Activated gamma-delta T cell treated with anti-CD3 and anti-CD28 coated beads, Interleukin-2, amount 50 U/mL, for 16 hours (primary cell): ENCODE results near the gene PRDM15.
A peak's percentile ranks its signal among the peaks of the same experiment; 100 is the strongest.

Experiments used
- DNase-seq: peaks from one replicate; pipeline ENCODE4 v3.0.0-alpha.2; 2020; ENCODE audit warnings: low read depth

PRDM15 gene

GRCh38 chr21:41823906-41824305 is 55.2 kb downstream of the PRDM15 start:
- DNase-seq, result no peak

- no peak for DNase-seq
Measured at GRCh38 chr21:41823166-41823565, 56.0 kb downstream of the PRDM15 start.

- DNase-seq, result no peak
Measured at GRCh38 chr21:41821756-41822431, 57.2 kb downstream of the PRDM15 start.

DNA sequence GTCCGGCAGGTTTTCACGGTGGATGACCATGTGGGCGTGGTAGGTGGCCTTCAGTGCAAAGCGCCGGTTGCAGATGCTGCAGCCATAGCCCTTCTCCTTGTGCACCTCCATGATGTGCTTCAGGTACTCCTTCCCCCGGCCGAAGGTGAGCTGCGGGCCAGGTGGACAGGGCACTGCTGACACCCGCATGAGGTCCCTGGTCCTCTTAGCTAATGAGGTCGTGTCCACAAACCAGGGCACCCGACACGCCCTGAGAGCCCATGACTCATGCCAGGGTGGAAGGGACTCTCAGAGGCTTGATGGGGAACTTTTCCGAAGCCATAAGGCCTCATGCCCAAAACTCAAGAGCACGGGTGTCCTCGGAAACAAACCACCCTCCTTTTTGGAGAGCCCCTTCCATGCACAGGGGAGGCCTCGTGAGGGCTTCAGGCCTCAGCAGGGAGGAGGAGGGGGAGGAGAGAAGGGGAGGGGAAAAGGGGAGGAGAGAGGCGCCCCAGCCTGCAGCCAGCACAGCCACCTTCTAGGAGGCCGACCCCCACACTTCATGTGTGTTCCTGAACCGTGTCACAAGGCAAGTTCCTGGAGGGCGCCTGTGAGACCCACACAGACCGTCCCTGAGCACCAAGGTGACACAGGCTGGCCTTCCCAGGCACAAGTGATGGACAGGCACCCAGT is 57.9 kb downstream of the PRDM15 start:
- no peak for DNase-seq

GRCh38 chr21:41820384-41821080 is 58.6 kb downstream of the PRDM15 start:
- no peak for DNase-seq

DNA sequence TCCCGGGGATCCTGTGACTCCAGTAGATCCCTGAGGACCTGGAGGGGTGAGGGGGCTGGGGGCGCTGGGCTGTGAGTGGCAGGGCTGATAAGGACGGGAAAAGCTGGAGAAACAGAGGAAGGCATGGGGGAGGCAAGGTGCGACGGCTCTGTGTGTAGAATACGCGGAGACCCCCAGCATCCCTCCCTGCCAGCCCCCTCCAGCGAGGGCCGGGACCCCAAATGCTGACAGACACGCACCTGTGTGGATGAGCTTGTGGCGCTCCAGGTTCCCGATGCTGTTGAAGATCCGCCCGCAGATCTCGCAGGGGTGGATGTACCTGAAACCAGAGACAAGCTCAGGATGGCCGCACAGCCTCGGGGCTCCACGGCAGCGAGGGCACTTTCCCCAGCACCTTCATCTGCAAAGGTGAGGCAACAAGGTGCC is 59.3 kb downstream of the PRDM15 start:
- DNase-seq, result no peak

GRCh38 chr21:41819236-41819855 is 59.8 kb downstream of the PRDM15 start:
- DNase-seq, result no peak

DNA sequence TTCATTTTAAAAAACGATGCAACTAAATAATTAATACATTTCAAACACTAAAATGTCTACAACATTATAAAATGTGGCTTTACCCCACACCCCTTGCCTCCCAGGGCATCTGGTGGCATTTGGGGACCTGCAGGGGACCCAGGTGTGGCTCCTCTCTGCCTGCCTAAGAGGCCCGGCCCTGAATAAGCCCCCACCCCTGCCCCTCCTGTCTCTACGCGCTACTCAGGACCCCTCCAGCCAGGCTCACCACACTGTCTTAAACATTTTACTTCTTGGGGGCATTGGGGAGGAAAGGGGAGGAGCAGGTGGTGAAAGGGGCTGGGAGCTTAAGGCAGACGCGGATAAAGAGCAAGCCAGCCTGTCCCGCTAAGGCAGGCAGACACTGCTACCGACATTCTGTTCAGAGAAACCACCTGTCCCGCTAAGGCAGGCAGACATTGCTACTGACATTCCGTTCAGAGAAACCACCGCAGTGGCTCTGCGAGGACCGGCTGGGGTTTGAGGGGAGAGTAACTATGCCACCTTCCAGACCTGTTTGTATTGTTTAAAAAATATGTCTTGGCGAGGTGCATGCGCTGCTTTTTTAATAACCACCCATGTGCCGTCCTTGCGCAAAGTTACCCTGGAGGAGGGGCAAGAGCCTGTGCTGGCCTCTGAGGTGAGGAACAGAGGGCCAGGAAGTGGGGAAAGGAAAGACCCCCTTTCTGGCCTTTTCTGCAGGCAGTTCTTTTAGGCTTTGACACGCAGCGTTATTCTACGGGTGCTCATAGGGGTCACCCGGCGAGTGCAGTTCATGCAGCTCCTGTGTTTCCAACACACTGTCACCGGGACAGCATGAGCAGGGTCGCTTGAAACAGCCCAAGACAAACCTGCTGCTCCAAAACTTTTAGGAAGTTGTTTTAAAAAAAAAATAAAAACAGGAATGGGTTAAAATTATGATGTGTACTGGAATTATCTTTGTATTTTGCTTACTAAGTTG is 61.0 kb downstream of the PRDM15 start:
- DNase-seq, result no peak

DNA sequence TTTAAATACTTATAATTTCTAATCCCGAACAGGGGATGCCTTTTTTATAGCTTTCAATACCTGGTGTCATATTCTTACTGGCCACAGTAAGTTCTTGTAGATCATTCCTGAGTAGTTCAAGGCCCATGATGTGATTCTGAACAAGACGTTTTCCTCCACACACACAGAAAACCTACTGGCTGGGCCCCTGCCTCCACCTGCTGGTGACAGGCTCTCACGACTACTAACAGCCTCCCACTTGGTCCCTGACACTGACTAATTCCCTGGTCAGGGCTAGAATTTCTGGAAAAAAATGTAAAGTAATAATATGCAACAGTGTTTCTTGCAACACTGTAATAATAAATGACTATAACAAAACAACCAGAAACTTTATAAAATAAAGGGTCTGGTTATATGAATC is 61.9 kb downstream of the PRDM15 start:
- no peak for DNase-seq

GRCh38 chr21:41816583-41817165 is 62.5 kb downstream of the PRDM15 start:
- peak; percentile 32 for DNase-seq

DNA sequence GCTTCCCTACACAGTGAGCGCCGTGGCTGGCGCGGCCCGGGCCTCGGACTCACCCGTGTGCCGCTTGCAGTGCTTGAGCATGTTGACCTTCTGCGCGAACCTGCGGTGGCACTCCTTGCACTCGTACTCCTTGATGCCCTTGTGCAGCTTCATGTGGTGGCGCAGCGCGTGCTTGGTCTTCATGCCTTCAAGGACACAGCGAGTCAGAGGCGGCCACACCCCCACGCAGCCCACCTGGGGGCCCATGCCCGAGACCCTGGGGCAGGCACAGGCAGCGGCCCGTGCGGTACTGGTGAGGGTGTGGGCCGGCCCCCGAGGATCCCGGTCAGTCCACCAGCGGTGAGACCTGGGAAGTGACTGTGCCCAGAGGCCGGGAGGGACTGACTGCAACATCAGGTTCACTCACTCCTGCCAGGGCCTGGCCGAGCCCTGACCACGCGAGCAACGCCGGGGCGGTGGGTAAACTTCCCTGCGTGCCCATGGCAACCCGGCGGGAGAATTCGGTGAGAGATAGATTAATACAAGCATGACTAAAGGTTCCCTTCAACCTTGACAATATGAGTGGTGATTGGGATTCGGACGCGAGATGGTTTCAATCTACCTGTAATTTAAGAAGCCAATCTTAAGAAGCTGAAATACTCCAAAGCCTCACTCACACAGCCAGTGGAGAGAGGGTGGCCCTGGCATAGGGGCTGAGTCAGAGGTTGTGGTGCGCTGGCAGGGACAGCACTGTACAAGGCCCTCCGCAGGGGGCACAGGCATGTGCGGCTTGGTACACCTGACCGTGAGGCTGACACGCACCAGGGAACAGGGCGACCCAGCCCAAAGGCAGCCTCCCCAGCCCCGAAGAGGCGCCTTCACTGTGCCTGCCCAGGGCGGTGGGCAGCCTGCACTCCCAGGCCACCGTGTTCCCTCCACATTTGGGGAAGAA is 63.2 kb downstream of the PRDM15 start:
- DNase-seq, result no peak

- DNase-seq, result no peak
Measured at GRCh38 chr21:41813226-41813625, 65.9 kb downstream of the PRDM15 start.

DNA sequence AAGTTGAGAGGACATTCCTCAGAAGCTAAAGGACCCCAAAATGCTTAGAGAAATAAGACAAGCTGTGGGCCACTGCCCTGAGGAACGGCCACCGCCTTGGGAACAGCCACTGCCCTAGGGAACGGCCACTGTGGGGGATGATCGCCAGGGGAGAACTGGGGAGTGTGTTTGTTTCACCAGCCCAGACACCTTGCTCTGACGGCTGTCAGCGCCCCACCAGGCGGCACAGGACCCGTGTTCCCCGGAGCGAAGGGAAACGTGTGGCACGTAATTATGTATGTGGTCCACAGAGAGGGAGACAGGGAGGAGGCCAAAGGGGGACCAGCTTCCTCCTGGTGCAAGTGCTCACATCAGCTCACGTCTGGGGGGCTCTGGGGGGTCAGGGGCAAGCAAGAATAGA is 66.5 kb downstream of the PRDM15 start:
- no peak for DNase-seq

DNA sequence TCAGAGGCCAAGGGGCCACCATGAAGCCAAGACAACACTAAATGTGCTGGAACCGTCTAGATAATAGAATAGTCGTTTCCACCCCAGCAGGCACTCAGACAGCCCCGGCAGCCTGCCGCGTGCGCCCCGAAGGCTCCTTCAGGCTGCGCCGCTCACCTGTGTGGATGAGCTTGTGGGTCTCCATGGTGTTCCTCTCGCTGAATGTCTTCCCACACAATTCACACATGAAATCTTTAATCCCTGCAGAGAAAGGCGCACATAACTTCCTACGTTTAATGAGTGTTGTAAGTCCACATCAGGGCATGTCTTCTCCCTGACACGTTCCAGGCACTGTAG is 68.6 kb downstream of the PRDM15 start:
- DNase-seq, result no peak

DNA sequence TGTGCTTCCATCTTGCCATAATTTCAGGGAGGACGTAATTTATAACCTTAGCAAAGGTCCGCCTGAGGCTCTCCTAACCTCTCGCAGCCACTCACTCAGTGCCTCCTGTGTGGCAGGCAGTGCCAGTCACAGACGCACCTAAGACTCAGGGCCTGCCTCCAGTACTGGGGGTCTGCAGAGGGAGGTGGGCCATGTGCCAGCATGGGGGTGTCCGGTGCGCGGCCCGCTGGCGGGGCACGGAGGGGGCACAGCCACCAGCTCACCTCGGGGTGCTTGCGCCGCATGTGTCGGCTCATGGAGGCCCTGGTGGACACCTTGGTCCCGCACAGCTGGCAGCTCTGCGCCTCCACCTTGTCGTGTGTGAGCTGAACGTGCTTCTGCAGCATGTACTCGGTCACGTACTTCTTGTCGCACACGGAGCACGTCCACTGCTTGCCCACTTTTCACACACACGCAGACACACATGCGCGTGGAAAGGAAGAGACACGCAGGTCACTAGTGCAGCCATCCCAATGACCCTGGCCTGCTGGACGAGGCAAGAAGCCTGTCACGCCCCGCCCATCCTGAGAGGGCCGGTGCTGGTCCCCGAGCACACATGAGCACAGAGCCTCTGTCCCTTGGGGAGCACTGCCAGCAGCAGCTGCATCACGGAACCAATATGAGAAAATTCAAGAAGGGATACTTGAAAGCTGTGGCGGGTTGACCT is 69.1 kb downstream of the PRDM15 start:
- DNase-seq, result no peak

DNA sequence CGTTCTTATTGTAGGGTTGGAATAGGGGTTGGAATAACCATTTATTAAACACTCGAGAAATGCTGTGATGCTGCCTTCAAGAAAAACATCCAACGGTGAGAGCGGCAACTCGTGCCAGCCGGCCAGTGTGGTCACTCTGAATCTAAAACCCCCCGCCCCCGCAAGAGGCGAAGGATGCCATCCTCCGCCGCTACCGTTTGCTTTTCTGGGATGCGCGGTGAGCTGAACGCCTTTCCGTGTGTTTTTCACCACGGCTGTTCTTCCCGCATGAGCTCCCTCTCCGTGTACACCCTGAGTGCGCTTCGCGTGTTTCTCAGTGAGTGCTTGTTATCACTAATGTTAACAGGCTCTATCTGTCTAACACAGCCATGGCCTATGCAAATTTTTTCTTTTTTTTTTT is 70.3 kb downstream of the PRDM15 start:
- no peak for DNase-seq

DNA sequence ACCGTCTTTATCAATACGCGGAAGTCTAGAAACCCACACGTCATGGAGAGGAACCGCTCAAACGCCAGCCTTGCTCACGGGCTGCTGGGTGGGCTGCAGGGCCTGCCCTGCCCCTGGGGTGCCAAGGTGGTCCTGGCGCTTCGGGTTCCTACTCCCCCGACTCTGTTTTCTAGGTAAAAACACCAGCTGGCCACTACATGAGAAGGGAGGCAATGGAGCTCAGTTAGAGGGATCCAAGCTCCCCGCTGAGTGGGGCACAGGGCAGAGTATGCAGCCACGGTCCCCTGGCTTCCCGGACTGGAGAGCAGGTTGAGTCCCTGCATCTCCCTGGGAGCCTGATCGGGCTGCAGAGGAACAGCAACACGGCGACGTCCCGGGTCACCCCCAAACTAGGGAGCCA is 71.0 kb downstream of the PRDM15 start:
- DNase-seq, result no peak

- no peak for DNase-seq
Measured at GRCh38 chr21:41806773-41807172, 72.4 kb downstream of the PRDM15 start.

DNA sequence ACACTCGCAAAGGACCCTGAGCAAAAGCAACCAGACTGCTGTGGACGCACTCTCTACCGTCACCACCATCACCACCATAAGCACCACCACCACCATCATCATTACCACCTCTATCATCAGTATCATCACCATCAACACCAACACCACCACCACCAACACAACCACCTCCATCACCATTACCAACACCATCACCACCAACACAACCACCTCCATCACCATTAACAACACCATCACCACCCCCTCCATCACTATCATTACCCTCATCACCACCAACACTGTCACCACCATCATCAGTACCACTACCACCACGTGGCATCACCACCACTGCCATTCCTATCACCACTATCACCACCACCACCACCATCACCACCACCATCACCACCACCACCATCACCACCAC is 73.5 kb downstream of the PRDM15 start:
- no peak for DNase-seq

DNA sequence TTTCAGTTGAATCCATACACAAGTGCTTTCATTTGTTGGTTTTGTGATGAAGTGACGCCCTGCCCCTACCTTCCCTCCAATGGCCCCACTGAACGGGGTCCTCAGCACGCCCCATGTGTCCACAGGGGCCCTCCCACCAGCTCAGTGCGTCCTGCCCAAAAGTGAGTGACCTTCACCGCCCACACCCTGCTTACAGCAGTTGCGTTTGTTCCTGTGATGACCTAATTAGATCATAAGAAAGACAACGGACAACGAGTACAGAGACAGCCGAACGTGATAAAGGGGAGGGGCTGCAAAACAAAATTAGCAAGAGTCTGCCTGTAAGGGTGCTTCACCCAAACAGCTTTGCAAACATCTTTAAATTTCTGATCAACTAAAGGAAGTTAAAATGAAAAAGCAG is 74.1 kb downstream of the PRDM15 start:
- no peak for DNase-seq
